GM21423 (cell line): ENCODE results near the gene EFCAB10.
A peak's percentile ranks its signal among the peaks of the same experiment; 100 is the strongest.
"Not testable (repeated sequence)": the region's sequence is repeated elsewhere in the genome, so short reads cannot be mapped to it uniquely, and the experiment has no call there.

Source experiments
- ATAC-seq: cut with Tn5 transposase; IDR thresholded peaks from one replicate; pipeline ENCODE4 v1.9.1; 2021; ENCODE audit warnings: mild to moderate bottlenecking, moderate library complexity; ENCODE audit not compliant: unreplicated experiment

Gene EFCAB10

DNA sequence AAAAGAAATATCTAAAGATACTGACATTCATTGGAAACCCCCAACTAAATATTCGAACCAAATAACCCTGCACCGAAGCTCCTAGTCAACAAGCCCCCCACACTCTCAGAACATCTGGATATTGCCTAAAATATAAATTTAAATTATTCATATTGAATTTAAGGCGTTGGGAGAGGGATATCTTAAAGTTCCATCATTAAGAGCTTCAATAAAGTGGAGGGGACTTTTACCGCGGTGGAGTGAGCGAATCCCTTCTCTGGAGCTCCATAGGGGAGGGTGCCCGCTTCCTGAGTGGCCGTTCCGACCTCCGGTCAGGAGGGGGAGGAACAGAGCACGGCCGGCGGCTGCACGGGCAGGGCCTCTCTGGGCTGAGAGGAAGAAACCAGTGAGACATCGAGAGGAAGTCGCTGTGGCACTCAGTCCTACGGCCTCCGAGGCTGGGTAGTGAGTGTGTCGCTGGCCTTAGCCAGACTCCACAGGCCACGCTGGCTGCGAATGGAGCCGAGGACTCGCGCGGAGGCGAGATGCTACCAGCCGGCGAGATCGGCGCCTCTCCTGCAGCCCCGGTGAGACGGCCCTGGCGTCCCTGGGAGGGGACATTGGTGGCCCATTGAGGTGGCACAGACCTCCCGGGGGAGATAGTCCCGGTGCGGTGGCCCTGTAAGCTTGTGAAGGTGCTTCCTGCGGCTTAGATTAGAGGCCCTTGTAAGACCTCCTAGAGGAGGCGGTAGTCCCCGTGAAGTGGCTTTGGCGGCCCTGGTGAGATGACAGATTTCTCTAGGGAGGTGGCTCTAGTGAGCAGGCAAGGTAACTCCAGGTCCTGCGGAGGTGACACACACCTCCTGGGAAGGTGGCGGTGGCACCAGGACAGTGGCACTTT is 49.3 kb downstream of the EFCAB10 start, which contains the start of gene RINT1:
RINT1 (plus strand) TSS at position 410 of the 880 bp plus-strand sequence; CDS start at position 525, 115 bp downstream.
- ATAC-seq = peak; percentile 92

DNA sequence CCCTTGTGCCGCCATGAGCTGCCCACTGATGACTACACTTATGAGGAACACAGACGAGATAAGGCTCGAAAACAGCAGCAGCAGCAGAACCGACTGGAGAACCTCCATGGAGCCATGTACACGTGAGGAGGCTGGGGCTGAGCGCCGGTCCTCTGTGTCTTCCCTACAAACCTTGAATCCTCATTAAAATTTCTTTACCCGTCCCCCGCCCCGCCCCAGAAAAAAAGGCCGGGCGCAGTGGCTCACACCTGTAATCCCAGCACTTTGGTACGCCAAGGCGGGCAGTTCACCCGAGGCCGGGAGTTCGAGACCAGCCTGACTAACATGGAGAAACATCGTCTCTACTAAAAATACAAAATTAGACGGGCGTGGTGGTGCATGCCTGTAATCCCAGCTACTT is 50.7 kb downstream of the EFCAB10 start:
- no peak for ATAC-seq

DNA sequence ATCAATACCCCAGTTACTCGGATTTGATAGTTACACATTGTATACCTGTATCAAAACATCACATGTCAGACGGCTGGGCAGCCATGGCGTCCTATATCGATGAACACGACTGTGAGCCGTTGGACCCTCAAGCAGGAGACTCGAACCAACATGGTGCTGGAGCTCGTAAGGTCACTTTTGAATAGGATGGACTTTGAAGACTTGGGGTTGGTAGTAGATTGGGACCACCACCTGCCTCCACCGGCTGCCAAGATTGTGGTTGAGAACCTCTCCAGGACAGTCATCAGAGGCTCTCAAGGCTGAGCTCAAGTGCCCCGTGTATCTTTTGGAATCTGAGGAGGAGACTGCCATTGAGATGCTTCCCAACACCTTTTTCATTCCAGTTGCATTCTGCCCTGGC is 51.2 kb downstream of the EFCAB10 start:
- no peak for ATAC-seq

DNA sequence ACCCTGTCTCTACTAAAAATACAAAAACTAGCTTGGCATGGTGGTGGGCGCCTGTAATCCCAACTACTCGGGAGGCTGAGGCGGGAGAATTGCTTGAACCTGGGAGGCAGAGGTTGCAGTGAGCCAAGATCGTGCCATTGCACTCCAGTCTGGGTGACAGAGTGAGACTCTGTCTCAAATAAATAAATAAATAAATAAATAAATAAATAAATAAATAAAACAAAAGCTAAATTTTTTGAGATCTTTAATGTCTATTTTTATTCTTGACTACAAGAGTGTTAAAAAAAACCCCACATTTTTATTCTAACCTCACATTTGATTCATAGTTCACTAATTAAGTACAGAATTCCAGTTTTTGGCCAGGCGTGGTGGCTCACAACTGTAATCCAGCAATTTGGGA is 53.6 kb downstream of the EFCAB10 start:
- not testable (repeated sequence) for ATAC-seq

DNA sequence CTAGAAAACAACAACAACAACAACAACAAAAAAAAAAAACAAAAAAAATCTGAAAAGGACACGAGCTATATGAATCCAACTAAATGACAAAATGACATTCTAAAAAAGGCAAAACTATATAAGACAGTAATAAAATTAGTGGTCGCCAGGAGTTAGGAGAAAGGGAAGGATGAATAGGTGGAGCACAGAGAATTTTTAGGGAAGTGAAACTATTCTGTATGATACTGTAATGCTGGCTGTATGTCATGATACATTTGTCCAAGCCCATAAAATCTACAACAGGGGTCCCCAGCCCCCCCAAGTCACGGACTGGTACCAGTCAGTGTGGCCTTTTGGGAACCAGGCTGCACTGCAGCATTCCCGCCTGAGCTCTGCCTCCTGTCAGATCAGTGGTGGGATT is 56.5 kb downstream of the EFCAB10 start:
- no peak for ATAC-seq

DNA sequence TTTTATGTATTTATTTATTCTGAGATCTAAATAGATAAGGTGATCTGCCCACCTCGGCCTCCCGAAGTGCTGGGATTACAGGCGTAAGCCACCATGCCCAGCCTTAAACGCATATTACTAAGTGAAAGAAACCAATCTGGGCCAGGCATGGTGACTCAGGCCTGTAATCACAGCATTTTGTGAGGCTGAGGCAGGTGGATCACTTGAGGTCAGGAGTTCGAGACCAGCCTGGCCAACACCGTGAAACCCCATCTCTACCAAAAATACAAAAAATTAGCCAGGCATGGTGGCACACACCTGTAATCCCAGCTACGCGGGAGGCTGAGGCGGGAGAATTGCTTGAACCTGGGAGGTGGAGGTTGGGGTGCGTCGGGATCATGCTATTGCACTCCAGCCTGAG is 56.9 kb downstream of the EFCAB10 start:
- ATAC-seq = not testable (repeated sequence)

DNA sequence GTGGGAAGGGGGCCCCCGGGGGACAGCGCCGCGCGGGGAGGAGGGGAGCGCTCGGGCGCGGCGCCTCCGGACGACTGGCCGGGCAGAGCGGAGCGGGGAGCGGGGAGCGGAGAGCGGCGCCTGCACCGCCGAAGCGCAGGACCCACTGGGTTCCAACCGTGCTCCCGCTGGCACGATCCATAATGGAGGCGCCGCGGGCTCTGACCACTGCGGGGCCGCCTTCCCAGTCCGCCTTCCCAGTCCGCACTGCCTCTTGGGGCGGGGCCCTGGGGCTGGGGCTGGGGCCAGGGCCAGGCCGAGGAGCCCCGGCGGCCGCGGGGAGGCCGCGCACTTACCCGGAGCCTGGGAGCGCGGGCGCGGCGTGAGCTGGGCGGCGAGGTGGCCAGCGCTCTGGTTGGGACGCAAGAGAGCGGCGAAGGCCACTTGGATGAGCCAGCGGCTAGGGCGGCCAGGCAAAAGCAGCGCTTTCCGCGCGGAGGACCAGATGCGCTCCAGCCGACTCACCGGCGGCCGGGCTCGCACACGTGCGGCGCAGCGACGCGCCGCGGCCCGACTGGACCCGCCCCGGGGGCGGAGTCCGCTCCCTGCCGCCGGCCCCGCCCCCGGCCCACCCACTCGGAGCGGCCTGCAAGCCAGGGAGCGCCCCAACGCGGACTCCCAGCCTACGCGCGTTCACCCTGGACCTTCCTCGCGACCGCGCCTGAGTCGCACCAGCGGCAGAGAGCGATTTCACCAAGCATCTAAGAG is 59.4 kb downstream of the EFCAB10 start, which contains the start of gene PUS7:
PUS7 (minus strand) TSS at position 555 of the 747 bp plus-strand sequence. CDS start 13,759 bp downstream, outside the sequence.
- peak; percentile 86 for ATAC-seq

DNA sequence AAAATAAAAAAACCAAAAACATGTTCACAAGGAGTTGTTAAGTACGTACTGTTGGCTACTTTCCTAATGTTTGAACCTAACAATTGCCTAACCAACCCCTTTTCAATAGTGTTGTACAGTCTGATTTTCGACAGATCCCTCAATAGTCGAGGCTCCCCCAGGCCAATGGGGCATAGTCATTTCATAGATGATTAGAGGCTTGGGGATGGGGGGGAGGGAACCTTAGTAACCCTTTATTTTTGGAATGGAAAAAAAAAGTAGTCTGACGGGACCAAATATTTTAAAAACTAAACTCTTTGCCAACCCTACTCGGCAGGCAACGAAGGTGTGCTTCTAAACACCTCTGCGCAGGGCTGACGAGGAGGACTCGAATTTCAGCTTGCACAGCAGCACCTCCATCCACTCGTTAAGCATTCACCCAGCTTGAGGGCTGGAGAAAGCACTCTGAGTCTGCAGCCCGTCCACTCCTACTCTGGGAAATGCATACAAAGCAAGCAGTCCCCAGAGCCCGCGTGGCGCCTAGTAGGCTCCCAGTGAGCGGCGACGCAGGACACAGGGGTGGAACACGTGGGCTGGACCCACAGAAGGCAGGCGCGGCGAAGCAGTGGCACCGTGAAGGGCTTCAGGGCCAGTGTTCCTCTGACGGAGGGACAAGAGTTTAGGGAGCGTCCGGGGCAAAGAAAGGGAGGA is 60.1 kb downstream of the EFCAB10 start:
- ATAC-seq = peak; percentile 37

DNA sequence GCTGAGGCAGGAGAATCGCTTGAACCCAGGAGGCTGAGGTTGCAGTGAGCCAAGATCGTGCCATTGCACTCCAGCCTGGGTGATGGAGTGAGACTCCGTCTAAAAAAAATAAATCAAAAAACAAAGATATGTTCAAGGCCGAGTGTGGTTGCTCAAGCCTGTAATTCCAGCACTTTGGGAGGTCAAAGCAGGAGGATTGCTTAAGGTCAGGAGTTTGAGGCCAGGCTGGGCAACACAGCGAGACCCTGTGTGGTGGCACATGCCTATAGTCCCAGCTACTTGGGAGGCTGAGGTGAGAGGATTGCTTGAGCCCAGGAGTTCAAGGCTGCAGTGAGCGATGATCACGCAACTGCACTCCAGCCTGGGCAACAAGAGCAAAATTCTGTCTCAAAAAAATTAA is 60.7 kb downstream of the EFCAB10 start:
- not testable (repeated sequence) for ATAC-seq

DNA sequence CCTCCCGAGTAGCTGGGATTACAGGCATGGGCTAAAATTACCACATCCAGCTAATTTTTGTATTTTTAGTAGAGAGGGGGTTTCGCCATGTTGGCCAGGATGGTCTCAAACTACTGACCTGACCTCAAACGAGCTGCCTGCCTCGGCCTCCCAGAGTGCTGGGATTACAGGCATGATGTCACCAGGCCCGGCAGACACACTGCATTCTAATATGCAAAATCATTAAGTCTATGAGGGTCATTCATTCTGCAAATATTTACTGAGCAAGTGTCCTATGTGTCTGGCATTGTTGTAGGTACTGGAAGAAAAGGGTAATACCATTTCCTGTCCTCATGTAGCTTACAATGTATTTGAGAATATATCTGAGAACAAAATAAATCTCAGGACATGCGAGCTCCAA is 61.9 kb downstream of the EFCAB10 start:
- no peak for ATAC-seq

DNA sequence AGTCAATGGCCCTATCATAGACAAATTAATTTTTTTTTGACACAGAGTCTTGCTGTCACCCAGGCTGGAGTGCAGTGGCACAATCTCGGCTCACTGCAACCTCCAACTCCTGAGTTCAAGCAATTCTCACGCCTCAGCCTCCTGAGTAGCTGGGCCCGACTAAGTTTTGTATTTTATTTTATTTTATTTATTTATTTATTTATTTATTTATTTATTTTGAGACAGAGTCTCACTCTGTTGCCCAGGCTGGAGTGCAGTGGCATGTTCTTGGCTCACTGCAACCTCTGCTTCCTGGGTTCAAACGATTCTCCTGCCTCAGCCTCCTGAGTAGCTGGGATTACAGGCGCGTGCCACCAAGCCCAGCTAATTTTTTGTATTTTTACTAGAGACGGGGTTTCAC is 65.7 kb downstream of the EFCAB10 start:
- ATAC-seq = not testable (repeated sequence)
